ENCODE results near the gene RBM19. TPM values are rescaled to one million over a fixed set of nuclear protein-coding genes. Genes with fewer than 3 reads are reported as not detected.

The RBM19 gene
- total RNA-seq, 2 donors from 2014 or later: 46.9 to 77.8 TPM

DNA sequence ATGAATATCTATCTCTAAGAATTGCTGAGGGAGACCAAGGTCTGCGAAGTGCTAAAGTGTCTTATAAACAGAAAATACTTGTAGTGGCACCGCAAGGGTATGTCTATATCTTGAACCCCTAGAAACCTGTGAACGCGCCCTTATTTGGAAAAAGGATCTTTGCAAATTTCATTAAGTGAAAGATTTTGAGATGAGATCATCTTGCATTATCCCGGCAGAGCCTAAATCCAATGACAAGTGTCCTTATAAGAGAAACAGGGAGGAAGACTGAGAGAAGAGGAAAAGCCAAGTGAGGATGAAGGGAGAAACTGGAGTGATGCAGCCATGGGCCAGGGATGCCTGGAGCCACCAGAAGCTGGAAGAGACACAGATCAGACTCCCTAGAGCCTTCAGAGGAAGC, 27.7 kb downstream of the RBM19 start:
- peaks cover 7% of the 10 kb centered on the region for H3K36me3 Mint-ChIP-seq
- no peak for ATAC-seq

DNA sequence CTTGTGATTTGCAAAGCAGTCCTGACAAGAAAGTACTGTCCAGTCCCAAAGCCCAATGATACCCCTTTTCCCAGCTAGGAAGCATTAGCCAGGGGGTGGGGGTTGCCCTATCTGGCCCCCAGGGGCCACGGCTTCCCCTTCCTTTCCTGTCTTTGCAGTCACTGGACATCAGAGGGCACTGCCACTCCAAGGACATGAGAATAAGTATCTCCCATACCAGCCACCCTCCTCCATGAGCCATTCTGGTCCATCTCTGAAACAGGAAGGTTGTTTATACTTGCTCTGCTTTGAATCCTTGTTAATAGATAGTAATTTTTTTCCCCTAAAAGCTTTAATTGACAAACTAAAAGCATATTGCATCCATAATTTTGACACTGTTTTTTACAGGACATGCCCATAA, 29.7 kb downstream of the RBM19 start:
- H3K4me1 Mint-ChIP-seq (ENCODE audit: low read depth in 2 of 2): peaks cover 0 to 3% of the 10 kb centered on the region in 2 donors
- peak; percentile 25 for DNase-seq (ENCODE audit: low spot score)
- H3K27ac Mint-ChIP-seq: no peak overlapping the region
- H3K9me3 Mint-ChIP-seq: no peaks in the 10 kb centered on the region
- H3K36me3 Mint-ChIP-seq: peaks cover 7% of the 10 kb centered on the region
- H3K4me3 Mint-ChIP-seq: no peak overlapping the region
- ATAC-seq: no peak
- H3K27me3 Mint-ChIP-seq: no peaks in the 10 kb centered on the region

More for the DNA sequence above, 27.7 kb downstream of the RBM19 start:
- Mint-ChIP-seq H3K27me3 (no peaks in the 10 kb centered on the region), H3K4me3 (no peak overlapping the region), H3K4me1 (ENCODE audit: low read depth in 2 of 2) (no peaks in the 10 kb centered on the region), H3K9me3 (no peaks in the 10 kb centered on the region), H3K27ac (no peak overlapping the region)
- DNase-seq (ENCODE audit: low spot score): peak; percentile 8

DNA sequence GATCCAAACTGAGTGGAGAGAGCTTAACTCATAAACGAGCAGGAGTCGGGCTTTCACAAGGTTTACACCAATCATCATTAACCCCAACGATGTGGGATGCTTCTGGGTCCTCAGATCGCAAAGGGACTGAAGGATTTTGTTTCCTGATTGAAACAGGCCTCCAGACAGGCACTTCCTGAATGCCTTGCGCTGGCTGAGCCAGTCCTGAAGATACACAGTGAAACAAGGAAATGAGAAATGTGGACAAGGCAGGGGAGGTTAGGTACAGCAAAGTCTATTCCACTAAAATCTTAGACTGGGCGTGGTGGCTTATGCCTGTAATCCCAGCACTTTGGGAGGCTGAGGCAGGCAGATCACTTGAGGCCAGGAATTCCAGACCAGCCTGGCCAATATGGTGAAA, 30.7 kb downstream of the RBM19 start:
- Mint-ChIP-seq H3K27ac (no peak overlapping the region), H3K9me3 (no peaks in the 10 kb centered on the region), H3K27me3 (no peaks in the 10 kb centered on the region), H3K4me1 (ENCODE audit: low read depth in 2 of 2) (peaks cover 0 to 3% of the 10 kb centered on the region in 2 donors), H3K4me3 (no peak overlapping the region), H3K36me3 (peaks cover 7% of the 10 kb centered on the region)
- ATAC-seq: no peak
- DNase-seq (ENCODE audit: low spot score): peak; percentile 10

DNA sequence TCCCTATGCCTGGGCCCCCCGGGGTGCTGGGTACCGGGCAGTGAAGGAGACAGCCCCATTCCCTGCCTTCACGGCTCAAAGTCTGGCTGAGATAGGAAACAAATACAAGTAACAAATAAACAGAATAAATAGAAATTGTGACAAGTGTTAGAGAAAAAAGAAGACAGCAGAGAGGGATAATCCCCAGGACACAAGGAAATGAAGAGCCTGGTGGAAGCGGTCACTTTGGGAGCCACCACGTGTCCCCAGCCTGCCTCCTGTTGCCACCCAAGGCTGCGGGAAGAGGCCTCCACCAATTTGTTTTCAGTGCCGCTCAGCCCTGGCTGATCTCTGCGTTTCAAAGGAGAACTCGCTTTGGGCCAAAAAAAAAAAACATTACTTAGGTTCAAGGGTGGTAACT, 31.2 kb downstream of the RBM19 start:
- no peak for ATAC-seq
- H3K4me3 Mint-ChIP-seq: no peak overlapping the region

DNA sequence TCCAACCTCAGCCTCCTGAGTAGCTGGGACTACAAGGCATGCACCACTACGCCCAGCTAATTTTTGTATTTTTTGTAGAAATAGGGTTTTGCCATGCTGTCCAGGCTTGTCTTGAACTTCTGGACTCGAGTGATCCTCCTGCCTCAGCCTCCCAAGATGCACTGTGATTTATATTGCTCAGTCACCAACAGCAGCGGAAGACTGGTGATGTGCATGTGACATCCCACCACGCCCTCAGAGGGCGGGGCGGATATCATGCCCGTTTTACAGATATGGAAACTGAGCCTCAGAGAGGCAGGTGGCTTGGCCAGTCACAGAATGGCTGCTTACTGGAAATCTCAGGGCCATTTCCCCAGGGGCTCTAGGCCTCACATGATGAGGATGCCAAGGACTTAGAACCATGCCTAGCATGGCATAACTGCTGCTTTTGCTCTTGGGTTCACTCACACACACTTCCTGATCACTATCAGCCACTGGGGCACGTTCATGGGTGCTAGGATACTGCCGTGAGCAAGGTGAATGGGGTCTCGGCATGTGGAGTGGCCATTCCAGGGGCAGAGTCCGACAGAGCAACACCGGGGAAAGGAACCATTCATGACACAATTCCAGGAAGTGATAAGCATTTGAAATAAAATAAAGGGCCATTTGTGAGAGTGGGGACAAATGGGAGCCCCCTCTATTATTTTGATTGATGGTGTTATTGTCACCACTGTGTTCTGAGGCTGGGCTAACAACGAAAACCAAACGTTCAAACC, 31.9 kb downstream of the RBM19 start:
- no peaks in the 10 kb centered on the region for H3K27me3 Mint-ChIP-seq
- DNase-seq (ENCODE audit: low spot score): peak; percentile 39
- H3K4me3 Mint-ChIP-seq: no peak overlapping the region
- ATAC-seq: no peak
- peaks cover 0 to 3% of the 10 kb centered on the region in 2 donors for H3K4me1 Mint-ChIP-seq (ENCODE audit: low read depth in 2 of 2)
- H3K27ac Mint-ChIP-seq: no peak overlapping the region
- no peaks in the 10 kb centered on the region for H3K9me3 Mint-ChIP-seq
- peaks cover 7% of the 10 kb centered on the region for H3K36me3 Mint-ChIP-seq

More for the DNA sequence above, 31.2 kb downstream of the RBM19 start:
- no peak for DNase-seq (ENCODE audit: low spot score)
- Mint-ChIP-seq H3K36me3 (peaks cover 7% of the 10 kb centered on the region), H3K27ac (no peak overlapping the region), H3K4me1 (ENCODE audit: low read depth in 2 of 2) (peaks cover 0 to 3% of the 10 kb centered on the region in 2 donors), H3K27me3 (no peaks in the 10 kb centered on the region), H3K9me3 (no peaks in the 10 kb centered on the region)

DNA sequence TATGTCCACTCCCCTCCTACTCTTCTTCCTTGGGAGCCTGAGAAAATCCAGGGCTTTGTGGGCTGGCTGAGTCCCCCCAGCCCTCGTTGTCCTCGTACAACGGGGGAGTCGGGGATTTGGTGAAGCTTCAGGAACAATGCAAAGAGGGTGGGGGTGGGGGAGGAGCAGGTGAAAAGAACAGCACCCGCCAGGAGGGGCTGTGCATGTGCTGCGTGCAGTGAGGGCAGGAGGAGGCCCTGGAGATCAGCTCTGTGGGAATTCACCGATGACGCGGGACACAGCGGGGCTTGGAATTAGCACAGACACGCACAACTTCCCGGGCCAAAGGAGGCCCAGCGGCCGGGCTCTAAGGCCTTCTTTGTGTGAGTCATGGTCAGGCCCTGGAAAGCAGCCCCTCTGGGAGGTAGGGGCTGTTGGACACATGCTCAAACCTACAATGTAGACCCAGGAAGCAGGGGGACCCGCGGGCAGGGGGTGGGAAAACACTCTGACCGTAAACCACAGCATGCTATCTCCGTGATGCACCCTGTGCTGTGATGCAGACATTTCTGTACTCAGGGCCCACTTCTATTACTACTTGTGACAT, 32.8 kb downstream of the RBM19 start:
- no peak overlapping the region for H3K4me3 Mint-ChIP-seq
- H3K36me3 Mint-ChIP-seq: peaks cover 1% of the 10 kb centered on the region
- no peak for ATAC-seq
- H3K27ac Mint-ChIP-seq: no peak overlapping the region
- peaks cover 0 to 3% of the 10 kb centered on the region in 2 donors for H3K4me1 Mint-ChIP-seq (ENCODE audit: low read depth in 2 of 2)
- no peaks in the 10 kb centered on the region for H3K27me3 Mint-ChIP-seq
- H3K9me3 Mint-ChIP-seq: no peaks in the 10 kb centered on the region
- DNase-seq (ENCODE audit: low spot score): peak; percentile 22

DNA sequence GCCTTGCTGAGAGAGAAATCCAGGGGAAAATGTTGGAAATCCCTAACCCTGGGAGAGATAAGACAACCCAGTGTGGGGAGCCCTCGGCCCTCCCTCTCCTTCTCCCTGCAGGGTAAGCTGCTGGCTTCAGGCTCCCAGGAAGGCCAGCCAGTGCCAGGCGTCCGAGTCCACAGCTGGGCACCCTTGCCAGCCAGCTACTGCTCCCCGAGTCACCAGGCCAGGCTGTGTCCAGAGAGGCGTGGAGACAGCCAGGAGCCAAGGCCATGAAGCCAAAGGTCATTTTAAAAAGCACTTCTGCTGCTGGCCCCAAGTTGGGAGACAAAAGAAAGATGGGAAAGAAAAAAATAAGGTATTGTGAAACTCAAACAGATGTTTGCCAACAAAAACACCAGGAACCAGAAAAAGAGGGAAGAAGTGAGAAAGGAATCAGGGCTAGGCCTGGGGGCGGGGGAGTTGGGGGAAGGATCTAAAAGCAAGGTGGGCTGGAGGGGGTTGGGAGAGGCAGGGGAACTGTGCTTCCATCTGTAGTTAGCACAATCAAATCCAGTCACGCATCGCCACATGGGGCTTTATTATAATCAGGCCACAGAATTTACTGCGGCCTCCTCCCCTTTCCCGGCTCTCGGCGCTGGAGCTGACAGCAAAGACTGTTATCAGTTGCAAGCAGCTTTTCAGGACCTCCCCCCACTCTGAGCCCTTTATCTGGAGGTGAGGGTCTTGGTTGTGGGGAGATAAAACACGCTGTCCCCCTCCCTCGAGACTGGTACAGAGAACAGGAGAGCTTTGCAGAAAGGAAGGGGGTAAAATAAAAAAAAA, 33.5 kb downstream of the RBM19 start:
- Mint-ChIP-seq H3K36me3 (no peaks in the 10 kb centered on the region), H3K4me1 (ENCODE audit: low read depth in 2 of 2) (peaks cover 0 to 3% of the 10 kb centered on the region in 2 donors), H3K4me3 (no peak overlapping the region), H3K27ac (no peak overlapping the region), H3K9me3 (no peaks in the 10 kb centered on the region), H3K27me3 (no peaks in the 10 kb centered on the region)
- DNase-seq (ENCODE audit: low spot score) (peak; percentile 32), ATAC-seq (no peak)

DNA sequence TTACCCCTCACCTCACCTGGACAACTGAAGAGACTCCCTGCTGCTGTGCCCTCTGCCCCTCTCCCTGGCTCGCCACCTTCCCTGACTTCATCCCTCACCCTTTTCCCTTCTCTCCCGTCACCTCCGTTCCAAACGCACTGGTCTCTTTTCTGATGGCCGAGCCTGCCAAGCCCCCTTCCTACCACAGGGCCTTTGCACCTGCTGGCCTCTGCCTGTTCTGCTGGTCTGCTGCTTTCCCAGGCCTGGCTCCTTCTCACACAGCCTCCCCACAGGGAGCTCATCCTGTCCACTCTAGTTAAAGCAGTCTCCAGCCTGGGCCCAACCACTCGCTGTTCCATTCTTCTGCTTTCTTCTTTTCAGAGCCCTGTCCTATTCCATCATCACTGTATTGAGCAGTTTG, 34.6 kb downstream of the RBM19 start:
- Mint-ChIP-seq H3K4me3 (no peak overlapping the region), H3K4me1 (ENCODE audit: low read depth in 2 of 2) (peaks cover 8 to 11% of the 10 kb centered on the region in 2 donors), H3K27me3 (no peaks in the 10 kb centered on the region), H3K36me3 (peaks cover 8% of the 10 kb centered on the region), H3K9me3 (no peaks in the 10 kb centered on the region), H3K27ac (peak overlapping the region in 1 of 2 donors; percentile 8)
- ATAC-seq (no peak), DNase-seq (ENCODE audit: low spot score) (peak; percentile 31)

DNA sequence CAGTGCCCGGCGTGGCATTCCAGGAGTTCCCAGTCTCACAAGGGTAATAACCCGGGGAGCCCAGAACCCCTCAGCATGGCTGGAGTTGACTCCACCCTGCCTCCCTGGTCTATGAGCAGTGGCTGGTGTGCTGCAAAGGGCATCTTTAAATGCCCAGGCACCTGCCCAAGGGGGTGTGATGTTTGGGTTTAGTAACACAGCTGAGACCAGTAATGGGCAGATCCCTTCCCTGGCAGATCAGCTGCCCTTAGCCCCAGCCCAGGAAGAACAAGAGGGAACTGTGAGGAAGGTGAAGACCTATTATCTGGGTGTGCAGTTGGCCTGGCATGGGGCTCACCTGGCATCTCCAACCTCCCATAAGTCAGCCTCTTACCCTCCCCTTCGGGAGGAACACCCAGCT, 35.9 kb downstream of the RBM19 start:
- no peak overlapping the region for H3K27ac Mint-ChIP-seq
- no peak overlapping the region for H3K4me3 Mint-ChIP-seq
- no peaks in the 10 kb centered on the region for H3K27me3 Mint-ChIP-seq
- peaks cover 9 to 11% of the 10 kb centered on the region in 2 donors for H3K4me1 Mint-ChIP-seq (ENCODE audit: low read depth in 2 of 2)
- peaks cover 15% of the 10 kb centered on the region for H3K36me3 Mint-ChIP-seq
- no peaks in the 10 kb centered on the region for H3K9me3 Mint-ChIP-seq
- ATAC-seq (no peak), DNase-seq (ENCODE audit: low spot score) (peak; percentile 47)

DNA sequence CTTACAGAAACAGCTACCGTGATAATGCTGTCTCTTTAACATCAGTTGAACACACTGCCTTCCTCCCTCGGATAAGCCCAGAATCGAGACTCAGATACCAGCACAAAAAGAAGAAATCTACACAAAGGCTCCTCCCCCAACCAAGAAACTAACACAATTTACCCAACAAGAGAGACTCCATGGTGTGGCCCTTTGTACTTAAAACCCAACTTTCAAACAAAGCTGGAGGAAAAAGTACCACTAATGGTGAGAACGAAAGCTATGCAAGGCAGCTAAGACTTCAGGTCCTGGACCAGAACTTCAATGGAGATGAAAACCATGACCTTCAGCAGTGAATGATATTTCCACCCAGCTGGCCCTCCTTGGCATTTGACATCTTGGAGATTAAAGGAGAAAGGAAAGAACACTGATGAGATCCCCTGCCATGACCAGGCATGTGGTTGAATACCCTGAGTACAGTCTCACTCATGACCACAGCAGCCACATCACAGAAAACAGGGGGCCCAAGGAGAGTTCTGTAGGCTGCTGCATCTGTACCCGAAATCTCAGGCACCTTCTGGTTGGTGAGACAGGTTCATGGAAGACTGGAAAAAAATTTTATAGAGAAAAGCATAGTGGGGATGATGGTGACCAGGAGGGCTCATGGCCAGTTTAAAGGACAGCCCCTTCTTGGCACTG, 36.7 kb downstream of the RBM19 start:
- no peak overlapping the region for H3K27ac Mint-ChIP-seq
- peaks cover 15% of the 10 kb centered on the region for H3K36me3 Mint-ChIP-seq
- DNase-seq (ENCODE audit: low spot score) (peak; percentile 3), ATAC-seq (no peak)
- peaks cover 9 to 11% of the 10 kb centered on the region in 2 donors for H3K4me1 Mint-ChIP-seq (ENCODE audit: low read depth in 2 of 2)
- H3K27me3 Mint-ChIP-seq: no peaks in the 10 kb centered on the region
- no peak overlapping the region for H3K4me3 Mint-ChIP-seq
- H3K9me3 Mint-ChIP-seq: no peaks in the 10 kb centered on the region

DNA sequence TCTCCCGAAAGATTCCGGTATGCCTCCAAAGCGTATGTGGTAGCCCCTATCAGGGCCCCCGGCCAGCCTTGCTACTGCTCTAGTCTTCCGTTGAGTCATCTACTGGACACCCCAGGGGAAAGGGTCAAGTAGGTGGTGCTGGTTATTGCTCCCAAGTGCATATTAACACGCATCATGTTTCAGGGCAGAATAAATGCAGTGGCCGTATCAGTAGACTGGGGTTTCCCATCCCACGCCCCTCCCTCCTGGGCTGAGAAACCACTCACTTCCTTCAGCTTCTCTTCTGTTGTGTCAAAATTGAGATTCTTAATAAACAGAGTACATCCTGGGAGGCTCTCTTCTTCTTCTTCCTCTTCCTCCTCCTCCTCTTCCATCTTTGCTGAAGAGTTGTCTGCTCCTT, 39.3 kb downstream of the RBM19 start:
- Mint-ChIP-seq H3K4me3 (no peak overlapping the region), H3K4me1 (ENCODE audit: low read depth in 2 of 2) (peaks cover 9 to 11% of the 10 kb centered on the region in 2 donors), H3K36me3 (peaks cover 15% of the 10 kb centered on the region), H3K27me3 (no peaks in the 10 kb centered on the region), H3K27ac (peak overlapping the region; percentile 37 to 75), H3K9me3 (no peaks in the 10 kb centered on the region)
- ATAC-seq: no peak
- peak; percentile 25 for DNase-seq (ENCODE audit: low spot score)

DNA sequence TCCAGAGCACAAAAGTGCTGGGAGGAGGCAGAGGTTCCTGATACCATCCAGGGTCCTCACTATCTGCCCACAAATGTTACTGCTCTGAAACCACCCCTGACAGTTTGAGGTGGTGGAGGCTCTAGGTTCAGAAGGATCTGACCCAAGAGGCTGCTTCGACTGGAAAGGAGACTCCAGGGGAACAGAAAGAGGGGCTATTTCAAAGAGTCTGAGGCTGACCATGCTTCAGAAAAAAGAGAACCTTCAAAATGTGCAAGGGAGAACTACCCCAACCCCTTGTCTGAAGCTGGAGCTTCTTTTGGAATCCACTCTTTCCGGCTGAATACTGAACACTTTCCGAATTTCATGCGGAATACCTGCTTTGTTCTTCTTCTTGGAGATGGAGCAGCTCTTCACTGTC, 41.8 kb downstream of the RBM19 start:
- Mint-ChIP-seq H3K9me3 (no peaks in the 10 kb centered on the region), H3K4me3 (no peak overlapping the region), H3K27ac (no peak overlapping the region), H3K27me3 (no peaks in the 10 kb centered on the region), H3K4me1 (ENCODE audit: low read depth in 2 of 2) (peaks cover 8 to 9% of the 10 kb centered on the region in 2 donors), H3K36me3 (peaks cover 15% of the 10 kb centered on the region)
- ATAC-seq (no peak), DNase-seq (ENCODE audit: low spot score) (peak; percentile 31)

DNA sequence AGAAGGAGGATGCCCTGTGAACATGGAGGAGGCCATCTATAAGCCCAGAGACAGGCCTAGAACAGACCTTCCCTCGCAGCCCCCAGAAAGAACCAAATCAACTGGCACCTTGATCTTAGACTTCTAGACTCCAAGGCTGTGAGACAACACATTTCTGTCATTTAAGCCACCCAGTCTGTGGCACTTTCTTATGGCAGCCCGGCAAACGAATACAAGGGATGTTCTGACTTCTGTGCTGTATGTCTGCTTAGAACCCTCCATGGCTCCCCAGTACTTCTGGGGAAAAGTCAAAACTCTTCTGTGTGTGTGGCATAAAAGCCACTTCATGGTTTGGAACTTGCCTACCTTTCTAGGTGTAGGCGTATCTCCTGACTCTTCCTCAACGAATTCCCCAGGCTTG, 42.9 kb downstream of the RBM19 start:
- H3K27me3 Mint-ChIP-seq: no peaks in the 10 kb centered on the region
- no peak for ATAC-seq
- DNase-seq (ENCODE audit: low spot score): no peak
- no peaks in the 10 kb centered on the region for H3K9me3 Mint-ChIP-seq
- peaks cover 8 to 9% of the 10 kb centered on the region in 2 donors for H3K4me1 Mint-ChIP-seq (ENCODE audit: low read depth in 2 of 2)
- peaks cover 15% of the 10 kb centered on the region for H3K36me3 Mint-ChIP-seq
- no peak overlapping the region for H3K27ac Mint-ChIP-seq
- H3K4me3 Mint-ChIP-seq: no peak overlapping the region
